CD4-positive, alpha-beta T cell treated with Interleukin-6 for 4 hours (primary cell): ENCODE data around the gene VMP1.
A peak's percentile ranks its signal among the peaks of the same experiment; 100 is the strongest.
"Not testable (repeated sequence)": the region's sequence is repeated elsewhere in the genome, so short reads cannot be mapped to it uniquely, and the experiment has no call there.

Experiments
- DNase-seq: peaks from one replicate; pipeline ENCODE4 v3.0.0-alpha.2; 2020; ENCODE audit warnings: mixed read lengths

The VMP1 gene

GRCh38 chr17:59756236-59756818 is 48.9 kb downstream of the VMP1 start:
- no peak for DNase-seq

GRCh38 chr17:59757043-59757442 is 49.6 kb downstream of the VMP1 start:
- no peak for DNase-seq

- DNase-seq, result no peak
Measured at GRCh38 chr17:59757470-59757869, 50.0 kb downstream of the VMP1 start.

- DNase-seq, result no peak
Measured at GRCh38 chr17:59757881-59758385, 50.5 kb downstream of the VMP1 start.

GRCh38 chr17:59758998-59759651 is 51.7 kb downstream of the VMP1 start:
- not testable (repeated sequence) for DNase-seq

GRCh38 chr17:59760160-59760559 is 52.7 kb downstream of the VMP1 start:
- DNase-seq, result no peak

- no peak for DNase-seq
Measured at GRCh38 chr17:59761385-59762048, 54.1 kb downstream of the VMP1 start.

- DNase-seq, result peak; percentile 34
Measured at GRCh38 chr17:59762049-59762823, 54.8 kb downstream of the VMP1 start.

- no peak for DNase-seq
Measured at GRCh38 chr17:59762824-59763374, 55.4 kb downstream of the VMP1 start.

- DNase-seq, result no peak
Measured at GRCh38 chr17:59763861-59764260, 56.4 kb downstream of the VMP1 start.

- no peak for DNase-seq
Measured at GRCh38 chr17:59764292-59764741, 56.9 kb downstream of the VMP1 start.

- no peak for DNase-seq
Measured at GRCh38 chr17:59765038-59765437, 57.6 kb downstream of the VMP1 start.

GRCh38 chr17:59766491-59766890 is 59.0 kb downstream of the VMP1 start:
- no peak for DNase-seq

GRCh38 chr17:59767176-59767575 is 59.7 kb downstream of the VMP1 start:
- no peak for DNase-seq

GRCh38 chr17:59769887-59770286 is 62.4 kb downstream of the VMP1 start:
- DNase-seq, result no peak

- DNase-seq, result no peak
Measured at GRCh38 chr17:59771093-59771492, 63.6 kb downstream of the VMP1 start.

- no peak for DNase-seq
Measured at GRCh38 chr17:59775786-59776350, 68.4 kb downstream of the VMP1 start.

- DNase-seq, result no peak
Measured at GRCh38 chr17:59776577-59776976, 69.1 kb downstream of the VMP1 start.

- DNase-seq, result no peak
Measured at GRCh38 chr17:59777033-59777432, 69.6 kb downstream of the VMP1 start.

GRCh38 chr17:59778996-59779395 is 71.5 kb downstream of the VMP1 start:
- DNase-seq, result no peak

GRCh38 chr17:59779521-59779920 is 72.1 kb downstream of the VMP1 start:
- no peak for DNase-seq

- not testable (repeated sequence) for DNase-seq
Measured at GRCh38 chr17:59780548-59780947, 73.1 kb downstream of the VMP1 start.
